Neuron (in vitro differentiated cells): ENCODE results near the gene PCDHB9.
"Not testable (repeated sequence)": the region's sequence is repeated elsewhere in the genome, so short reads cannot be mapped to it uniquely, and the experiment has no call there.

Experiments
- H2AFZ ChIP-seq: one replicate; pipeline ENCODE4 v1.6.1; 2013; ENCODE audit warnings: low read depth, mild to moderate bottlenecking, inconsistent platforms, low read length, moderate library complexity
- H3K27me3 ChIP-seq: one replicate; pipeline ENCODE4 v1.6.1; 2013; ENCODE audit warnings: low read length; ENCODE audit not compliant: insufficient read depth
- H3K36me3 ChIP-seq: one replicate; pipeline ENCODE4 v1.6.1; 2013; ENCODE audit warnings: low read length; ENCODE audit not compliant: insufficient read depth
- H3K4me1 ChIP-seq: one replicate; pipeline ENCODE4 v1.6.1; 2013; ENCODE audit warnings: low read length; ENCODE audit not compliant: insufficient read depth
- H3K4me3 ChIP-seq: 2 replicates; pipeline ENCODE4 v1.5.1; 2013; ENCODE audit warnings: mild to moderate bottlenecking, low read length, moderate library complexity
- H3K9me3 ChIP-seq: one replicate; pipeline ENCODE4 v1.6.1; 2013; ENCODE audit warnings: low read length

The PCDHB9 gene

GRCh38 chr5:141199359-141200235, 12.6 kb downstream of the PCDHB9 start, which contains the start of gene PCDHB11:
TSS of gene PCDHB11 (plus strand) at chr5:141199627. CDS start at chr5:141199775, 148 bp downstream.
- Histone ChIP-seq H3K4me1 (no peaks in the 10 kb centered on the region), H3K9me3 (peaks cover 34% of the 10 kb centered on the region), H2AFZ (peak within 1 kb of the TSS; percentile 3), H3K27me3 (no peaks in the 10 kb centered on the region), H3K4me3 (peak within 1 kb of the TSS; percentile 39), H3K36me3 (peaks cover 3% of the 10 kb centered on the region)

- peaks cover 34% of the 10 kb centered on the region for H3K9me3 ChIP-seq
- not testable (repeated sequence) for H3K4me3 ChIP-seq, H3K27me3 ChIP-seq, H3K36me3 ChIP-seq, H3K4me1 ChIP-seq, H2AFZ ChIP-seq
Measured at GRCh38 chr5:141201126-141201525, 14.2 kb downstream of the PCDHB9 start.

- H3K4me1 ChIP-seq, H3K27me3 ChIP-seq, H3K36me3 ChIP-seq, H3K4me3 ChIP-seq, H2AFZ ChIP-seq: not testable (repeated sequence)
- H3K9me3 ChIP-seq = peaks cover 35% of the 10 kb centered on the region
Measured at GRCh38 chr5:141201646-141202045, 14.7 kb downstream of the PCDHB9 start.

GRCh38 chr5:141208478-141208877, 21.5 kb downstream of the PCDHB9 start, which contains the start of gene PCDHB12:
TSS of gene PCDHB12 (plus strand) at chr5:141208719. CDS start at chr5:141208908, 189 bp downstream.
- Histone ChIP-seq H3K9me3 (peaks cover 22% of the 10 kb centered on the region), H3K4me3 (no peak within 1 kb of the TSS), H2AFZ (no peak within 1 kb of the TSS), H3K27me3 (no peaks in the 10 kb centered on the region), H3K36me3 (peaks cover 5% of the 10 kb centered on the region), H3K4me1 (no peaks in the 10 kb centered on the region)

- not testable (repeated sequence) for H3K4me3 ChIP-seq, H2AFZ ChIP-seq, H3K27me3 ChIP-seq, H3K4me1 ChIP-seq, H3K36me3 ChIP-seq
- H3K9me3 ChIP-seq = peaks cover 25% of the 10 kb centered on the region
Measured at GRCh38 chr5:141210281-141210680, 23.3 kb downstream of the PCDHB9 start.

- not testable (repeated sequence) for H3K36me3 ChIP-seq, H3K4me1 ChIP-seq, H2AFZ ChIP-seq, H3K4me3 ChIP-seq, H3K27me3 ChIP-seq
- peaks cover 25% of the 10 kb centered on the region for H3K9me3 ChIP-seq
Measured at GRCh38 chr5:141210849-141211248, 23.9 kb downstream of the PCDHB9 start.

- H3K36me3 ChIP-seq, H3K4me3 ChIP-seq, H3K27me3 ChIP-seq, H2AFZ ChIP-seq, H3K4me1 ChIP-seq: not testable (repeated sequence)
- peaks cover 19% of the 10 kb centered on the region for H3K9me3 ChIP-seq
Measured at GRCh38 chr5:141213656-141214339, 26.8 kb downstream of the PCDHB9 start, which contains the start of gene PCDHB13. TSS of gene PCDHB13 (plus strand) at chr5:141213919. CDS start at chr5:141214124, 205 bp downstream.

GRCh38 chr5:141214583-141214982, 27.6 kb downstream of the PCDHB9 start:
- H3K27me3 ChIP-seq, H3K4me1 ChIP-seq, H3K4me3 ChIP-seq, H2AFZ ChIP-seq, H3K36me3 ChIP-seq: not testable (repeated sequence)
- H3K9me3 ChIP-seq = peaks cover 14% of the 10 kb centered on the region

- H3K36me3 ChIP-seq, H3K4me1 ChIP-seq, H3K4me3 ChIP-seq, H2AFZ ChIP-seq, H3K27me3 ChIP-seq: not testable (repeated sequence)
- peaks cover 10% of the 10 kb centered on the region for H3K9me3 ChIP-seq
Measured at GRCh38 chr5:141215504-141215903, 28.5 kb downstream of the PCDHB9 start.

- not testable (repeated sequence) for H2AFZ ChIP-seq, H3K4me3 ChIP-seq, H3K27me3 ChIP-seq, H3K9me3 ChIP-seq, H3K4me1 ChIP-seq, H3K36me3 ChIP-seq
Measured at GRCh38 chr5:141216035-141216434, 29.1 kb downstream of the PCDHB9 start.

- no peaks in the 10 kb centered on the region for H3K4me1 ChIP-seq
- peak within 1 kb of the TSS; percentile 33 for H3K4me3 ChIP-seq
- H3K36me3 ChIP-seq = no peaks in the 10 kb centered on the region
- no peaks in the 10 kb centered on the region for H3K27me3 ChIP-seq
- no peak within 1 kb of the TSS for H2AFZ ChIP-seq
- peaks cover 8% of the 10 kb centered on the region for H3K9me3 ChIP-seq
Measured at GRCh38 chr5:141223112-141223783, 36.3 kb downstream of the PCDHB9 start, which contains the start of gene PCDHB14. TSS of gene PCDHB14 (plus strand) at chr5:141223343. CDS start at chr5:141223506, 163 bp downstream.

- not testable (repeated sequence) for H2AFZ ChIP-seq, H3K36me3 ChIP-seq, H3K9me3 ChIP-seq, H3K27me3 ChIP-seq, H3K4me1 ChIP-seq, H3K4me3 ChIP-seq
Measured at GRCh38 chr5:141224844-141225243, 37.9 kb downstream of the PCDHB9 start.

GRCh38 chr5:141225421-141225820, 38.5 kb downstream of the PCDHB9 start:
- not testable (repeated sequence) for H3K4me3 ChIP-seq, H3K4me1 ChIP-seq, H2AFZ ChIP-seq, H3K36me3 ChIP-seq, H3K9me3 ChIP-seq, H3K27me3 ChIP-seq
